CD14-positive monocyte (primary cell): Measurements from ENCODE around the gene MBP. TPM values are rescaled to one million over a fixed set of nuclear protein-coding genes. Genes with fewer than 3 reads are reported as not detected.

Source experiments
- DNase-seq, 3 donors: peaks; one replicate each; pipeline ENCODE4 v3.0.0-alpha.2; 2011 to 2022
- H2AFZ ChIP-seq: 2 replicates; pipeline ENCODE4 v1.6.0; 2012; ENCODE audit warnings: mild to moderate bottlenecking, low read depth, low read length, inconsistent platforms; ENCODE audit not compliant: insufficient read depth, poor library complexity, severe bottlenecking
- H3K27ac ChIP-seq, 2 donors: 1 replicate in 1 of 2; 2 replicates in 1 of 2; pipeline ENCODE4 v1.5.1; 2012 to 2013; ENCODE audit warnings: low read length in 2 of 2, control low read depth in 1 of 2, inconsistent platforms in 1 of 2, low read depth in 1 of 2, mild to moderate bottlenecking in 1 of 2
- H3K27me3 ChIP-seq, 2 donors: one replicate each; pipeline versions ENCODE4 v1.6.0 to v1.6.1; 2011 to 2013; ENCODE audit warnings: low read length in 2 of 2; ENCODE audit not compliant: control insufficient read depth in 2 of 2, insufficient read depth in 2 of 2
- H3K36me3 ChIP-seq, 2 donors: replicated peaks in 1 of 2; 1 replicate in 1 of 2; 2 replicates in 1 of 2; pipeline versions ENCODE4 v1.5.1 to v1.6.1; 2012 to 2013; ENCODE audit warnings: low read length in 2 of 2, control low read depth in 1 of 2, inconsistent platforms in 1 of 2, mild to moderate bottlenecking in 1 of 2; ENCODE audit not compliant: insufficient read depth in 2 of 2, control insufficient read depth in 1 of 2
- H3K4me1 ChIP-seq, 2 donors: 1 replicate in 1 of 2; 2 replicates in 1 of 2; pipeline versions ENCODE4 v1.5.1 to v1.6.1; 2012 to 2013; ENCODE audit warnings: low read length in 2 of 2, control low read depth in 1 of 2, inconsistent platforms in 1 of 2, mild to moderate bottlenecking in 1 of 2, moderate library complexity in 1 of 2; ENCODE audit not compliant: insufficient read depth in 2 of 2, control insufficient read depth in 1 of 2
- H3K4me2 ChIP-seq: replicated peaks from 2 replicates; pipeline ENCODE3; 2012; ENCODE audit warnings: low read length, moderate library complexity, mild to moderate bottlenecking; ENCODE audit not compliant: poor library complexity, severe bottlenecking; ENCODE audit errors: extremely low read depth
- H3K4me3 ChIP-seq, 3 experiments: fragments of 200-600 bp in 1 of 3; sonication (generic) in 1 of 3; replicated peaks in 1 of 3; 1 replicate in 2 of 3; 2 replicates in 1 of 3; pipeline ENCODE4 v1.5.1; 2011 to 2013; ENCODE audit warnings: low read length in 3 of 3, mild to moderate bottlenecking in 3 of 3, control low read depth in 2 of 3, low read depth in 2 of 3, inconsistent platforms in 1 of 3, moderate library complexity in 1 of 3
- H3K79me2 ChIP-seq: 2 replicates; pipeline ENCODE4 v1.6.0; 2012; ENCODE audit warnings: mild to moderate bottlenecking, control low read depth, inconsistent platforms, low read length, moderate library complexity; ENCODE audit not compliant: insufficient read depth
- H3K9ac ChIP-seq: 2 replicates; pipeline ENCODE4 v1.6.0; 2017; ENCODE audit warnings: low read length, mild to moderate bottlenecking; ENCODE audit not compliant: insufficient read depth, poor library complexity, severe bottlenecking
- H3K9me3 ChIP-seq, 2 donors: replicated peaks in 1 of 2; 1 replicate in 1 of 2; 2 replicates in 1 of 2; pipeline versions ENCODE4 v1.5.1 to v1.6.1; 2012 to 2013; ENCODE audit warnings: low read length in 2 of 2, control low read depth in 1 of 2; ENCODE audit not compliant: control insufficient read depth in 1 of 2, insufficient read depth in 1 of 2
- H4K20me1 ChIP-seq: 2 replicates; pipeline ENCODE4 v1.6.0; 2012; ENCODE audit warnings: mild to moderate bottlenecking, low read length, control low read depth, moderate library complexity; ENCODE audit not compliant: insufficient read depth
- H3K27ac Mint-ChIP-seq, 7 donors: one replicate each; pipeline ENCODE4 v1.8.0; 2020; ENCODE audit warnings: mild to moderate bottlenecking in 7 of 7, mixed read lengths in 7 of 7, moderate library complexity in 6 of 7, inconsistent platforms in 2 of 7
- H3K27me3 Mint-ChIP-seq, 3 donors: one replicate each; pipeline ENCODE4 v1.8.0; 2021 to 2022; ENCODE audit warnings: low read depth in 3 of 3, mild to moderate bottlenecking in 3 of 3, mixed read lengths in 3 of 3, moderate library complexity in 3 of 3, inconsistent platforms in 1 of 3
- H3K36me3 Mint-ChIP-seq, 2 donors: one replicate each; pipeline ENCODE4 v1.8.0; 2020; ENCODE audit warnings: mixed read lengths in 2 of 2, inconsistent platforms in 1 of 2, mild to moderate bottlenecking in 1 of 2
- H3K4me1 Mint-ChIP-seq: one replicate; pipeline ENCODE4 v1.8.0; 2020; ENCODE audit warnings: mild to moderate bottlenecking, mixed read lengths
- H3K4me3 Mint-ChIP-seq, 2 donors: one replicate each; pipeline ENCODE4 v1.8.0; 2020; ENCODE audit warnings: mild to moderate bottlenecking in 2 of 2, mixed read lengths in 2 of 2, moderate library complexity in 1 of 2
- H3K9me3 Mint-ChIP-seq, 7 donors: one replicate each; pipeline ENCODE4 v1.8.0; 2020 to 2022; ENCODE audit warnings: mixed read lengths in 7 of 7, mild to moderate bottlenecking in 6 of 7, moderate library complexity in 6 of 7, inconsistent platforms in 2 of 7
- WGBS: methylation state at CpG from one replicate; pipeline ENCODE4 v1.1.5; 2013; ENCODE audit warnings: missing lambda C conversion rate; ENCODE audit not compliant: insufficient coverage; 5-methylcytosine and 5-hydroxymethylcytosine counted together
- intact Hi-C, 2 donors: fragments of 100-400 bp; cut with micrococcal nuclease; formaldehyde crosslinking; loops; one replicate each; pipeline versions ENCODE4 v1.15.0 to v1.15.1; 2023
- polyA plus RNA-seq, 3 donors: library from polyadenylated mRNA; depleted of rRNA in 1 of 3; unstranded in 2 of 3; stranded (reverse) in 1 of 3; fragments of 300-500 nt in 2 of 3; fragments of >200 nt in 1 of 3; fragmentation: Illumina TruSeq in 2 of 3; gene quantifications; 1 replicate in 2 of 3; 2 replicates in 1 of 3; pipeline ENCODE4 v1.2.3, GENCODE V29; 2012 to 2021
- TF ChIP-seq, protein P1 (sequence below): fragments of 200-600 bp; IDR thresholded peaks from one replicate; pipeline ENCODE4 v1.8.0; 2022; ENCODE audit warnings: antibody characterized with exemption, mild to moderate bottlenecking

MBP gene
- polyA plus RNA-seq, 3 donors: 47.7 to 81.0 (median 50.4) TPM

DNA sequence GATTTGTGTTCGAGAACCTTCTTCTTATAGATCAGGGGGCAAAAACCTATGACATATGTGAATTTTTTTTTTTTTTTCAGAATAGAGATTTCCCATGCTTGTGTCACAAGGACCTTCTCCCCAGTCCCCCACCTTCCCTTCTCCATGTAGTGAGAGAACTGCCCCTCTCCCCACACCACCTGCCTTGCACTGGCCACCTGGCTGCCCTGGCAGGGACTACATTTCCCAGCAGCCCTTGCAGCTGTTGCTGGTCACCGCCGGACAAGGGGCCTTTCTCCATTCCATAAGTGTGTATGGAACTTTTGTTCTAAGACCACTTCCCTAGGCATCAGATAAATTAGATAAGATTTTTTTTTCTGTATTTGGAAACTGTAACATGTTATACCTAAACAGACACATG, 22.2 kb downstream of the MBP start:
- TF ChIP-seq, protein P1, sequence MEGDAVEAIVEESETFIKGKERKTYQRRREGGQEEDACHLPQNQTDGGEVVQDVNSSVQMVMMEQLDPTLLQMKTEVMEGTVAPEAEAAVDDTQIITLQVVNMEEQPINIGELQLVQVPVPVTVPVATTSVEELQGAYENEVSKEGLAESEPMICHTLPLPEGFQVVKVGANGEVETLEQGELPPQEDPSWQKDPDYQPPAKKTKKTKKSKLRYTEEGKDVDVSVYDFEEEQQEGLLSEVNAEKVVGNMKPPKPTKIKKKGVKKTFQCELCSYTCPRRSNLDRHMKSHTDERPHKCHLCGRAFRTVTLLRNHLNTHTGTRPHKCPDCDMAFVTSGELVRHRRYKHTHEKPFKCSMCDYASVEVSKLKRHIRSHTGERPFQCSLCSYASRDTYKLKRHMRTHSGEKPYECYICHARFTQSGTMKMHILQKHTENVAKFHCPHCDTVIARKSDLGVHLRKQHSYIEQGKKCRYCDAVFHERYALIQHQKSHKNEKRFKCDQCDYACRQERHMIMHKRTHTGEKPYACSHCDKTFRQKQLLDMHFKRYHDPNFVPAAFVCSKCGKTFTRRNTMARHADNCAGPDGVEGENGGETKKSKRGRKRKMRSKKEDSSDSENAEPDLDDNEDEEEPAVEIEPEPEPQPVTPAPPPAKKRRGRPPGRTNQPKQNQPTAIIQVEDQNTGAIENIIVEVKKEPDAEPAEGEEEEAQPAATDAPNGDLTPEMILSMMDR: no peak
- peaks cover 47 to 48% of the 10 kb centered on the region in 2 donors for H3K36me3 Mint-ChIP-seq
- Histone ChIP-seq H3K27me3 (no peaks in the 10 kb centered on the region), H3K9ac (no peak overlapping the region), H4K20me1 (no peaks in the 10 kb centered on the region), H3K4me2 (no peak overlapping the region), H3K4me1 (peaks cover 98 to 99% of the 10 kb centered on the region in 2 donors), H3K4me3 (no peak overlapping the region), H2AFZ (no peak overlapping the region), H3K36me3 (peaks cover 3 to 5% of the 10 kb centered on the region in 2 donors), H3K9me3 (no peaks in the 10 kb centered on the region), H3K79me2 (peaks cover 84% of the 10 kb centered on the region), H3K27ac (peak overlapping the region; percentile 95 to 99)
- intact Hi-C loops: loop anchor here in 1 of 2 donors (5.0 kb wide), 2 partner anchors 43 to 618 kb away; no protein-coding TSS in a partner anchor
- H3K4me1 Mint-ChIP-seq: peaks cover 94% of the 10 kb centered on the region
- no peak for DNase-seq
- H3K27ac Mint-ChIP-seq: peak overlapping the region; percentile 94 to 98 (median 97)
- H3K27me3 Mint-ChIP-seq: peaks cover 0 to 5% (median 0%) of the 10 kb centered on the region in 3 donors
- no CpG with 5 or more reads among the region's 3 CpGs for WGBS
- H3K4me3 Mint-ChIP-seq: no peak overlapping the region
- no peaks in the 10 kb centered on the region for H3K9me3 Mint-ChIP-seq

DNA sequence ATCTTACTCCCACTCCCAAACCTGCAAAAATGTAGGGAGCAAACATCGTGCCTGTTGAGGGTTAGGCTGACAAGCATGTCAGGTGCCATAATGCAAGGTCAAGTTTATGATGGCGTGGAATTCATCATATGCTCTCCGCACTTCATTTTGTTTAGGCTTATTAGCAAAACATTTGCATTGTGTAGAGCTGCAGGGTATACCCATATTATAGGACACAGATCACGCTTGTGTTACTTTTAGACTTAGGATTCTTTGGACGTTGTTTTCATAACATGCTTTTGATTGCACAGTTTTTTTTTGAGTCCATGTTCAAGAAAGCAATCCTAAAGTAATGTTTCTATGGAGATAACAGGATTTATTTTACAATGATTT, 22.9 kb downstream of the MBP start:
- Mint-ChIP-seq H3K36me3 (peaks cover 49 to 56% of the 10 kb centered on the region in 2 donors), H3K27me3 (peaks cover 0 to 5% (median 0%) of the 10 kb centered on the region in 3 donors), H3K27ac (peak overlapping the region; percentile 94 to 98 (median 97)), H3K4me1 (peaks cover 94% of the 10 kb centered on the region), H3K9me3 (no peaks in the 10 kb centered on the region), H3K4me3 (peak overlapping the region in 1 of 2 donors; percentile 52)
- Histone ChIP-seq H4K20me1 (no peaks in the 10 kb centered on the region), H3K4me1 (peaks cover 93 to 99% of the 10 kb centered on the region in 2 donors), H3K27me3 (no peaks in the 10 kb centered on the region), H3K36me3 (peaks cover 3 to 5% of the 10 kb centered on the region in 2 donors), H3K79me2 (peaks cover 85% of the 10 kb centered on the region), H3K27ac (peak overlapping the region; percentile 94 to 99), H2AFZ (no peak overlapping the region), H3K4me3 (peak overlapping the region in 1 of 3 experiments; percentile 46), H3K9me3 (no peaks in the 10 kb centered on the region), H3K4me2 (peak overlapping the region; percentile 51), H3K9ac (peak overlapping the region; percentile 52)
- DNase-seq: no peak
- intact Hi-C loops: loop anchor here in 1 of 2 donors (5.0 to 10.0 kb wide), 3 partner anchors 42 to 617 kb away; no protein-coding TSS in a partner anchor
- TF ChIP-seq, protein P1: no peak
- 92% methylated on average over 3 of the region's 5 CpGs for WGBS
